Stimulated activated CD8-positive, alpha-beta memory T cell treated with anti-CD3 and anti-CD28 coated beads, Interleukin-7, amount 100 ng/mL, for 1 hour (primary cell): ENCODE data around the gene HIVEP1.

Source experiments
- DNase-seq, 2 donors: peaks; one replicate each; pipeline ENCODE4 v3.0.0-alpha.2; 2020; ENCODE audit warnings: low read depth in 2 of 2

The HIVEP1 gene

DNA sequence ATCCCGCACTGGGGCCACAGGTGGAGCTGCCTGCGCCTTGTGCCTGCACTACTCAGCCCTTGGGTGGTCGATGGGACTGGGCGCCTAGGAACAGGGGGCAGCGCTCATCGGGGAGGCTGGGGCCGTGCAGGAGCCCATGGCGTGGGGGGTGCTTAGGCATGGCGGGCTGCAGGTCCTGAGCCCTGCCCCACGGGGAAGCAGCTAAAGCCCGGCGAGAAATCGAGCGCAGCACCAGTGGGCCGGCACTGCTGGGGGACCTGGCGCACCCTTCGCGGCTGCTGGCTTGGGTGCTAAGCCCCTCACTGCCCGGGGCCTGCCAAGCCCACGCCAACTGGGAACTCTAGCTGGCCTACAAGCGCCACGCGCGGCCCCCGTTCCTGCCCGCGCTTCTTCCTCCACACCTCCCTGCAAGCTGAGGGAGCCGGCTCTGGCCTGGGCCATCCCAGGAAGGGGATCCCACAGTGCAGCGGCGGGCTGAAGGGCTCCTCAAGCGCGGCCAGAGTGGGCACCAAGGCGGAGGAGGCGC, 5.8 kb downstream of the HIVEP1 start:
- no peak for DNase-seq

DNA sequence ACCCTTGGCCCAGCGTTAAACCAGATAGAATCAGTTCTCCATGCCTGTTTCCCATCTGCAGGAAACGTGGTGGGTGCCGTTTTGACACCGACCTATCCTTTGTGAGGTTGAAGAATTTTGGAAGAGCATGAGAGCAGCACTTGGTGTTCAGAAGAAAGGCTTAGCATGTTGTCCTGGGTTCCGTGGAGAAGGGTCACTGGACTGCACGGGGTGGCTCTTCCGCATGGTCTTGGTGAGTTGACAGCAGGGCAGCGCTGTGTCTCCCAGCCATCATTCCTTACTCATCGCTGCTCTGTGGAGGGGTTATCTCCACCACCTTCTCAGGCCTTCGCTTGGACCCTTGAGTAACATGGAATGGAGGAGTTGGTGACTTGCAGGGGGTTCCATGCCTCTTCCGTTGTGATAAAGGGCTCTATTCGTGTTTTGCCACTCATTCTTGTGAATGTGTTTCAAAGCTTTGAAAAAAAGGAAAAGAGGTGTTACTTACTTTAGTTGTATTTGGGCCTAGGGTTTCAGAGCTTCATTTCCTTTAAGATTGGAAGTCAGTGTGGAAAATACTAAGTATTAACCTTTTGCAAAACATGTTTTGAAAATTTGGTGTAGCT, 8.2 kb downstream of the HIVEP1 start:
- no peak for DNase-seq

DNA sequence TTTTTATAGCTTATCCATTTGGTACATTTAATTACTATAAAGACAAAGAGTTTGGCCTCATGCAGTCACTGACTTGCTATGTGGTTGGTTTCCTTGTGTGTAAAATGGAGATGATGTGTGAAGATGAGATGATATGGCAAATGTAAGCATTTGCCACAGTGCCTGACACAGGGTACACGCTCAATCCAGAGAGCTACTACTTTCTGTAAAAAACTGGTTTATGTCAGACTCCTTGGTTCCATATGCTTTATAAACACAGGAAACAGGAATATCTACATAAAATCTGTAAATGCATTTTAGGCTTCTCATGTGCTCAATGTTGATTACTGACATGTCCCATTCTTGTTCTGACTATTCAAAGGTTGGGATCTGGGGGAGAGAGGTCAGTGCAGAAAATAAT, 10.4 kb downstream of the HIVEP1 start:
- no peak for DNase-seq

DNA sequence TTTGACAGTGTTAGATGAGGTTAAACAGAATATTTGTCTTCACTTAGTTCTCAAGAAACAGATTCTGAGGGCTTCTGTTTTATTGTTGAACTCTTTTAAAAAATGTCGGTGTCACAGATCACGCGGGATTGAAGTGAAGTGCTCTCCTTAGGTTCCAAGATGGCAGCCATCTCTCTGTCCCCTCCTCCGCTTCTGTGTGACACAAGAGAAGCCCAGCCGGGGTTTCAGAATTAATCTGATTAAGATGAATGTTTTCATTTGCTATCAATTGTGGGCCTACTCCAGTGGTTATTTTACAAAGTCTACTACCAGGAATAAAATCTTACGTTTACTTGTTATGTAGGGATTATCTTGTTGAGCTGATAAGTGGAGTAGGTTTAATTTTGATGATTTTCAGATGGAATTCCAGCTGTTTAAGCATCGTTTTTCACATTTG, 10.9 kb downstream of the HIVEP1 start:
- DNase-seq, result no peak

DNA sequence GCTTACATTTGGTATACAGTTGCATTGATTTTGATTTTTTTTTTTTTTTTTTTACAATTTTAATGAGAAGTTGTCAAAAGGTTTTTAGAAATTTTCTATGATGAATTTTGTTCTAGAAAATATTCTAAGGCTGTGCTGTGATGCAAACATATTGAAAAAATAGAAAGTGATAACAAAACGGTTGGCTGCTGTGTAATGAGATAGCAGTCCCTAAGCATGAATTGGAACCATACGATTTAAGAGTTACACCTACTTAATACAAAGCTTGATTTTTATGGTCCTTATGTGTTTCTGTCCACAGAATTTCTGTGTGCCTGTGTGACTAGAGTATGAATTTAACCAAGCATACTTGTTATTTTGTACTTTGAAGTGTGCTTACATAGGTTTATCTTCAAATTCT, 12.1 kb downstream of the HIVEP1 start:
- DNase-seq, result no peak

DNA sequence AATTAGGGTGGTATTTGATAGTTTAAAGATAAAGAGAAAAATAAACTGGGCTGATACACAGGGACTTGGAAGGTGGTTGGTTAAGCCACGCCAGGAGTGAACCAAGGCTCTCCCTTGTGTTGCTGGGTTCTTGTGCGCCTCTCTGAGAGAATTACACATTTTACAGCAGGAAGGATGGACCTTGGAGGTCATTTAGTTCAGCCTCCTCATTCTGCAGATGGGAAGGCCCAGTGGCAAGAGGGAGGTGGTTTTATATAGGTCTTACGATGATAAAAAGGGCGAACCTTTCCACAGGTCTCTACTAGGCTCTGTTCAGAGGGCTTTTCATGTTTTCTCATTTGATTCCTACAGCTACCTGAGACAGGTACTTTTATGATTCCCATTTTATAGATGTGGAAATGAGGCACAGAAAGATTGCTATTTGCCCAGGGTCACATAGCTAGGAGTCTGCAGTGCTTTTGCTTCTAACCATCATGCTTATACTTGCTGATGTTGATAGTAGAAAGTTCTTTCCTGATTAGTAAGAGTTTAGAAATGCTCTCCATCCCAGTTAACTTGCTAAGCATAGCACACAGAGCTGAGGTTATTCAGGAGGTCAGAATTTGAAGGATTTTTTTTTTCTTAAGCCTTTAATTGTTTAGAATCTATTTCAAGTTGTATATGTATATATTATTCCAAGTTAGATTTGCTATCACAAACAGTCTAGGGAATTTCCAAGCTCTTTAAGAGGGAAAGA, 12.8 kb downstream of the HIVEP1 start:
- no peak for DNase-seq

DNA sequence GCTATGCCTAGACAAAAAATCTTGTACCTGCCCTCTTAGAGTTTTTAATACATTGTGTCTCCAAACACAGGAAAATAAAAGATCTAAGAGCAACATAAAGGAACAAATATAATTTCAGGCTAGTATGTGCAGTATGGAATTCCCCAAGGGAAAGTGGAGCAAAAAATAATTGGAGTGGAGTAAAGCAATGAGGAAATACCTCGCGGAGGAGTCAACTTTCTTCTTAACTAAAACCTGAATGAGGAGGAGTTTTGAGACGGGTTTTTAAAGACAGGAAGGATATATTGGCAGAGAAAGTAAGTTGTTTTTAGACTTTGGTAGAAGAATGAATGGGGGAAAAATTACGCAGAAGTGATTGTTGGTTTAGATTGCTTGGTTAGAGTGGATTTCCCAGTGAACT, 14.0 kb downstream of the HIVEP1 start:
- DNase-seq, result no peak

DNA sequence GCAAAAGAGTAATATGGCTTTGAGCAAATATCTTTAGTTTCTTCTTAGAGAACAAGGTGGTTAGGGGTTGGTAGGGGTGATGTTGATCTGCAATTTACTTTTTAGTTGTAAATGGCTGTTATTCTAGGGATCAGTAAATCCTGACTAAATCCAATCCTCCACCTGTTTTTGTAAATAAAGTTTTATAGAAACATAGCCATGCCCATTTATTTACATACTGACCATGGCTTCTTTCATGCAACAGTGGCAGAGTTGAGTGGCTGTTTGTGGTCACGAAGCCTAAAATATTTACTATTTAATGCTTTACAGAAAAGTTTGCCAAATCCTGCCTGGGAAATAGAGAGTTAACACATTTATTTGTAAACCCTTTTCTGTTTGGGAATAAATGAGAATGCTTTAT, 14.7 kb downstream of the HIVEP1 start:
- DNase-seq, result no peak

DNA sequence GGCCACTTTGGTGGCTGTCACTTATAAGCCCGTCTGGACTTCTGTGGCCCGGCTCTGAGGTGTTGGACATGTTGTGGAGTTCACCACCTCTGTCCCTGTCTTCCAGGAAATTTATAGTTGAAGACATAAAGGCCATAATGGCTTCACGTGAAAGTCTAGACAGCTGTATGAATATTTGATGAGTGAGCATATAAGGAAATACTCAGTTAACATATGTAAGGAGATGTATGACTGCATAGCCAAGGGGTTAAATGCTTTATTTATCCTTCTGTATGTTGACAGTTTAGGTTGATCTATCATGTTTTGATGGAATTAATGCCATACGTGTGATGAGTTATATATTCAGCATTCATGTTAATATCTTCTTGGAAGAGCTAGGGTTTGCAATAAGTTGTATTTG, 16.1 kb downstream of the HIVEP1 start:
- DNase-seq, result no peak

DNA sequence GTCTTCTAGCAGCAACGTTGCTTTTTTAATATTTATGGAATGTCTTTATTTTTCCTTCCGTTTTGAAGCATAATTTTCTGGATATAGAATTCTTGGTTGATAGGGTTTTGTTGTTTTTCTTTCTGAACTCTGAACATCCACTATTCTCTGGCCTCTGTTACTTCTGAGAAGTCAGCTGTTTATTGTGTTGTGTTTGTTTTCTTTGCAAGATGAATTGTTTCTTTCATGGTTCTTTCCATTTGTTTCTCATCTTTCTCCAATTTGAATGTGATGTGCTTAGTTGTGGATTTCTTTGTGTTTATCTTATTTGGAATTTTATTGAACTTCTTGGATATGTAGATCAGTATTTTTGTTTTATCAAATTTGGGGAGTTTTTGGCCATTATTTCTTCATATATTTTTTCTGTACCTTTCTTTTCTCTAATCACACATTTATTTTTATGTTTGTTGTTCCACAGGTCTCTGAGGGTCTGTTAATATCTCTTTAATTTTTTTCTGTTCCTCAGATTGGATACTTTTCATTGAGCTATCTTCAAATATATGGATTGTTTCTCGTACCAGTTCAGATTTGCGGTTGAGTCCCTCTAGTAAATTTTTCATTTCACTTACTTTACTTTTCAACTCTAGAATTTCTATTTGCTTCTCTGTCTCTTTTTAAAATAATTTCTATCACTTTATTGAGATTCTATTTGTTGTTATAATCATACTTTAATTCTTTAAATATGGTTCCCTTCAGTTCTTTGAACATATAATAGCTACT, 18.0 kb downstream of the HIVEP1 start:
- DNase-seq, result no peak

DNA sequence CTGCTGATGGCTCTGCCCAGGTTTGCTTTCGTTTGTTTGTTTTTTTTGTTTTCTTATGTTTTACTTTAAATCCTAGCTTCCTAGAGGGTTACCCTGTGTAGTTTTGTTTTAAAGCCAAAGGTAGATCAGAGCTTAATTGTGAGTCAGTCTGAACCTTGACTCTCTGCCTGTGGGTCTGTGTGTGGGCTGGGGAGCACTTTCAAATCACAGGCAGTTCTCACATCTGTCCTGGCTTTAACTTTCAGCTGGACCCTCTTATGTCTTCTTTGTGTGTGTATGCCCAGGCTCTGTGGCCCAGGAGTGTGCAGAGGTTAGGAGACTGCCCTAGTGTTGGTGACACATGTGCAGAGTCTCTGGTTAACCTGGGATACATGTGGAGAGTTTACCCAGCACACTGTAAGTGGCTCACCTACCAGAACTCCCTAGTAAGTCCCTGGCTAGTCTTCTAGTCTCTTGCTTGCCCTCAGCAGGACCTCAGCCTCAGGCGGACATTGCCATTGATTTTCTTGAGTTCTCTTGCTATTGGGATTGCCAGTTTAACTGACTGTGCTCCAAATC, 19.0 kb downstream of the HIVEP1 start:
- no peak for DNase-seq

DNA sequence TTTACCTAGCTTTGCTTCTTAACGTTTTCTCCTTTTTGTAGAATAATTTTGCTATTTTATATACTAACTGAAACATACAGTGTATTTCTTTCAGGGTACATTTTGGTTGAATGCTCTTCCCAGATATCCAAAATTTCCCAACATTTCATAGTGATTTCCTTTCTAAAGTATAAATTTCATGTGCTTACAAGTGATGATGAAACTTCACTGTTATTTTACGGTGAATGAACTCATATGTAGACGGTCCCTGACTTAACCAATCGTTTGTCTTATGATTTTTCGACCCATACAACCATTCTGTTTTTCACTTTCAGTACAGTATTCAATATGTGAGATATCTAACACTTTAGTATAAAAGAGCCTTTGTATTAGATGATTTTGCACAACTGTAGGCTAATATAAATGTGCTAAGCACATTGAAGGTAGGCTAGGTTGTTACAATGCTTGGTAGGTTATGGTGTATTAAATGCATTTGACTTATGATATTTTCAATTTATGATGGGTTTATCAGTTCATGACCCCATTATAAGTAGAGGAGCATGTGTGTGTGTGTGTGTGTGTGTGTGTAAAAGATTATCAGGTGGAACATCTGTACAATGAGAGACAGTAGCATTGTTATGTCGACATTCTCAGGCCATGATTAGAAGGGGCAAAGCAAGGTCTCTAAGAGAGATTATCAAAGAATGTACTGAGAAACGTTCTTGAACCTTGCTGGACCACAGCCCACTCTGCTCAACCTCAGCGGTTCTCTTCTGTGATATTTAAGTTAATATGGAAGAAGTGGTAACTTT, 20.9 kb downstream of the HIVEP1 start:
- DNase-seq, result no peak

DNA sequence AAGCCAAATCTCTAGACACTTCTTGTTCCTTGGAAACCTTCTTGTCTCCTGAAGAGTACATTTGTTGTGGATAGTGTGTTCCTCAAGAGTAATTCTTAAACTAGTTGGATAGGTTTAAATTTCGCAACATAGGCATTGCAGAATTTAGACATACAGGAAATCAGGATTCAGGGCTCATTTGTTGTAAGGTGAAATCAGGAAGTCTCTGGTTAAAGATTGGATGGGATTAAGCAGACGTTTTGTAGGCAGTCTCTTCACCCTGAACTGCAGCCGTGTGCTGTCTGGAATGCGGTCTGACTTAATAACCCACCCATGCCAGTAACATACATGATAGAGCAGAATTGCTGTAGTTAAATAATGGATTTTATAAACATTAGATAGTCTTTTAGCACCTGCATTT, 21.7 kb downstream of the HIVEP1 start:
- no peak for DNase-seq

DNA sequence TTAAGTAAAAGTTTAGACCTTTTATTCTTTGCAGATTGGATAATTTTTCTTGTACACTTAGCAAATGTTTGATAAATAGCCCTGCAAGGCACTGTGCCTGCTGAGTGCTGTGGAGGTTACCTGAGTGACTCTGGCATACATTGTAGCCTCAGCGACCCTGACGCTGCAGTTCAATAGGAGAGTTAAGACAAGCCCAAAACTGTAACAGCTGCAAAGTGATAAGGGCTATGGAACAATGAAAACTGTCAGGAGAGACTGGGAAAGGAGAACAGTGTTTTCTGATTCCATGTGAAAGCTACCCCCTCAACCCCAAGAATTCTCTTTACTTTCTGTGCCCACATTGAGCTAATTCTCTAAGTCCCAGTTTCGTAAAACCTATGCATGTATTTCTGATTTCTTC, 22.2 kb downstream of the HIVEP1 start:
- DNase-seq, result no peak

DNA sequence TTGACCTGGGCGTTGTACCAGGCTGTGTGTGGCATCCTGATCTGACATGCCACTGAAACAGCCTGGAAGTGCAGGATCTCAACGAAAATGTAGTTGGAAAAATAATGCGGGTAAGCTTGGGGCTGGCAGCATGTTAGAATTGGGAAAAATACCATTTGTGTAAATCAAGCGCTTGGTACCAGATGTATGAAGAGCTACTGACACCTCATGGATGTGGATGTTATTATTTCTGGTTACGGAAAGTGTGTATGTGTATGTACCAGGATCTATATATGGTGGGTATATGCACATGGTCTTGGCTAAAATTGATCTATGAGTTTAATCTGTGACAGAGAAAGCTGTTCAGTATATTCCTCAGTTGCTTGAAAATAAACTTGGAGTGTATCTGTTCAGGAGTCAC, 22.7 kb downstream of the HIVEP1 start:
- no peak for DNase-seq

DNA sequence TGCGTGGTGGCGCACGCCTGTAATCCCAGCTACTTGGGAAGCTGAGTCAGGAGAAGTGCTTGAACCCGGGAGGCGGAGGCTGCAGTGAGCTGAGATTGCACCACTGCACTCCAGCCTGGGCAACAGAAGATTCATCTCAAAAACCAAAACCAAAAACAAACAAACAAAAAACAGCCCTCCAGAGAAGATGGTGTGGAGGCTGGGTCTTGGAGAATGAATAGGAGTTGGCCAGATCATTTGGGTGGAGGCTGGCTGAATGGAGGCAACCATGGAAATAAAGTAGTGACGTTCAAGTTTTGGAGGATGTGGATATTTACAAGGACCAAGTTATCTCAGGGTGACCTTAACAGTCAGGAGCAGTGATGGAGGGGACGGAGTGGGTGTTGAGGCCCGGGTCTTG, 24.7 kb downstream of the HIVEP1 start:
- DNase-seq, result no peak

DNA sequence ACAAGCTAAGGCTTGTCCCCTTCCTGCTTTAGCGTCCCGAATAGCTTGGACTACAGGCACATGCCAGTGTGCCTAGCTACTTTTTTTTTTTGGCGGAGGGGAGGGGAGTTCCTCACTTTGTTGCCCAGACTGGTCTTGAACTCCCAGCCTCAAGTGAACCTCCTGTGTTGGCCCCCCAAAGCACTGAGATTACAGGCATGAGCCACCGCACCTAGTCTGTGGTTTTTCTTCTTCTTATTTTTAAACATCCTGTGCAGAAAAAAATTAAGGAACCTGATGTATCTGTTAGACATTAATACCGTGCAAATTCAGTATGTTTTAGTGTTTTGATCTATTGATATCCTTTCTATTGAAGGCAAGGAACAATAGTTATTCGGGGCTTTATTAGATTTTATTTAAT, 25.7 kb downstream of the HIVEP1 start:
- no peak for DNase-seq

DNA sequence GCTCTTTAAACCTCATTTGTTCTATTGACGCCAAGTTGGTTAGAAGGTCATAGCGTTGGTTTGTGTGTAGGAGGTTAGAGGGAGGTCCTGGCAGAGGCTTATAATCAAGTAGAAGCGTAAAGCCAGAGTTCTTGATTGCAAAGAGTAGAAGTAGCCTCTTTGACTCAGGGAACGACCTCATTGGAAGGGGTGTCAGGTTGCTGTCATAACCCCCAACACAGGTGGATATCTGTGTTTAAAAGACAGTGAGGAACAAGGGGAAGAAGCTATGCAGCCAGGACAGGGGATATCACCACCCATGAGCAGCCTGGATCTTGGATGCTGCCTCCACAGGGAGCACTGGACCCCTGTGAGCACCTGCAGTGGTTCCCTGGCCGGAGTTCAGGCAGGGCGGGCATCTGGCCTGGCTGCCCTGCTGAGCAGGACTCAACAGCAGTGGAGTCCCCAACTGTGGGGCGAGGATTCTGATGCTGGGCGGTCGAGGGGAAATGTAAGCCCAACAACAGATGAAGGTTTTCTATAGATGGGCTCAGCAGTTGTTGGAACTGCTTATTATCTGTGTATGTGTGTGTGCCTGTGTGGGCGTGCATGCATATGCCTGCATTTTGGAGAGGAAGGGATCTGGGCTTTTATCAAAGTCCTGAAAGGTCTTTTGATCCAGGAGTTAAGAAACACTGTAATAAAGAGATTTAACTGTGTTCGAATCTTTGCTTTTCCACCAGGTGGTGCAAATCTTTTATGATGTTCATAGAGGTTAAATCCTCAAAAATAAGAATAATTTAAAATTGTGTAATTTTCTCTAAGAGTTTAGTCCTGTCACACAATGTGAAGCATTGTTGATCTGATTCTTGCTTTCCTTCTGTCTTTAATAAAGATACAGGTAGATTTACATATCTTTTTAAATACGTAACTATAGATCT, 27.7 kb downstream of the HIVEP1 start:
- no peak for DNase-seq

DNA sequence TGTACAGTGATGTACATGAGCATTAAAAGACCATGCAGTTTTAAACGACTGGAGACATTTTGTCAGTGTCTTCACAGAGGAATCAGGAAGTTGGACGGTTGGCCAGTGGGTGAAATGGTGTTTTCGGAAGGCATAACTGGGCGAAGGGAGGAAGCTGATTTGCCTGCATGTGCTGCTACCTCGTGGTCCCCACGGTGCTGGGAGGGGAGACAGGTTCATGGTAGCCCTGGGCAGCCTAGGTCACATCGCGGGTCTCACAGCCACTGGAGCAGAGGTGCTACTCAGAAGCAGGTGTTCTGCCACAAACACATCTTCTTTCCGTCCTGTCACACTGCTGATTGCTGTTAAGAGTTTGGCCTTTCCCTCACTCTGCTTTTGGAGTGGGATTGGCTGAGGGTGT, 35.2 kb downstream of the HIVEP1 start:
- DNase-seq, result no peak

DNA sequence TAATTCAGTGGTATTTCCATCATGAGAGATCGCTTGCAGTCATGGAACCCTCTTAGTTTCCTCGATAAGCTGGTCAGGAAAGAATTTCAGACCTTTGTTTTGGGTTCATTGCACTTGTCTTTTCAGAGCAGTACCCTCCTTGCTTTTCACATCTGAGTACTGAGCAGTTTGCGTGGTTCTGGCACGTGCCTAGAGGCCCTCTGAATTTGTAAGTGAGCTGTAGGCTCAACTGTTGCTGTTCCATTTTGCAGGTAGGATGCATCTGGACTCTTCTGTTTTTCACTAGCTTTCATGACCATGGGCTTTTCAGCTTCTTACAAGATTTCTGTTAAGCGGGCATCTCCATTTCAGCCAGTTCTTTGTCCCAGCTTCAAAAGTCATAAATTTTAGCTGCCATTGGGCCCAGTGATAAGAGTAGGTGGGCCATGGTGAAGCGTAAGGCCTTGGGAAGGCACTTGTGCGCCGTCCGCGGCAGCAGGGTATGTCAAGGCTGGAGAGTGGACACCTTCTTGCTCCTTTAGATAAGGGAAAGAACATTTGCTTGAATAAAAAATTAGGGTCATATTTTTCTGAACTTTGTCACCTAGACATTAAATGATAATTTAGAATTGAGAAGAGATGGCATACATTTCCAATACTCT, 35.8 kb downstream of the HIVEP1 start:
- no peak for DNase-seq
